ENCODE data around the gene KIAA1614. TPM values are rescaled to one million over a fixed set of nuclear protein-coding genes. Genes with fewer than 3 reads are reported as not detected.

Gene KIAA1614
- total RNA-seq, 2 experiments from 2014 or later: 0.06 to 0.80 TPM

DNA sequence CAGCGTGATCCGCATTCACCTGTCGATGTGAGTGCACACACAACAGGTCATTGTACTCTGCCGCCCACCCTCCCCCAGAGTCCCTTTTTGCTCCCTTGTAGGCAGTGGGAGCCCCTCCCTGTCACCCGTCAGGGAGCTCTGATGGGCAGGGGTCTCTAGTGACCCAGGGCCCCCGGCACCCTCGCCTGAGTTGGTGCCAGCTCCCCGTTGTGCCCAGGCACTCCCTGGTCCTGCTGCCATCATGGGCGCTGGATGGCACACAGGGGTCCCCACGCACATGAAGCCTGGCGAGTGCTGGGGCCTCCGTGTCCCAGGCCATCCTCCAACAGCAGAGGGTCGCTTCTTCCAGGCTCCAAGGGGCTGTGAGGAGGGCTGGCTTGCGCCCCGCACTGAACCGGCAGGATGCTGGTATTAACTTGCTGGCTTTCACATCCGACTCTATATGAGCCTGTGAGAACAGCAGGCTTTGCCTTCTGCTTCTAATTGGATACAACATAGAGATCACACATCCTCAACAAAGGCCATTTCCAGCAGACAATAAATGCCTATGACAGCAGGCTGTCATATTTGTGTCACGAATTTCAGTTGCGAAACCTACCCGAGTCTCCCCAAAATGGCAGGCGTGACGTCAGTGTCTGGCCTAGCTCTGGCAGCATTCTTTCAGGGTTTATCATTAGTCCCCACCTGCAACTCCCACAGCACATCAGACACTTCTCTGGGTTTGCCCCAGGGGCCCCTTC is 35.4 kb downstream of the KIAA1614 start:
- Histone ChIP-seq H3K27ac (ENCODE audit: low read depth, low read length, poor library complexity, severe bottlenecking) (no peak overlapping the region), H3K36me3 (ENCODE audit: insufficient read depth, low read length) (no peaks in the 10 kb centered on the region), H3K4me2 (ENCODE audit: low read length) (no peak overlapping the region), H2AFZ (ENCODE audit: low read length) (no peak overlapping the region), H3K79me2 (ENCODE audit: insufficient read depth, low read depth, low read length) (no peaks in the 10 kb centered on the region), H3K4me3 (ENCODE audit: low read depth, low read length, poor library complexity, severe bottlenecking) (no peak overlapping the region), H3K9me3 (ENCODE audit: low read length) (no peaks in the 10 kb centered on the region), H4K20me1 (ENCODE audit: insufficient read depth, low read length) (no peaks in the 10 kb centered on the region), H3K4me1 (ENCODE audit: insufficient read depth, low read length, poor library complexity, severe bottlenecking) (no peaks in the 10 kb centered on the region), H3K9me2 (ENCODE audit: insufficient read depth, low read length) (no peaks in the 10 kb centered on the region)
- POLR2A ChIA-PET: no interaction called here
- no peak for TF ChIP-seq EZH2phosphoT487 (IDR thresholded peaks at IDR 0.05; ENCODE audit: borderline replicate concordance, low read depth, low read length)
- TF ChIP-seq, protein P1, sequence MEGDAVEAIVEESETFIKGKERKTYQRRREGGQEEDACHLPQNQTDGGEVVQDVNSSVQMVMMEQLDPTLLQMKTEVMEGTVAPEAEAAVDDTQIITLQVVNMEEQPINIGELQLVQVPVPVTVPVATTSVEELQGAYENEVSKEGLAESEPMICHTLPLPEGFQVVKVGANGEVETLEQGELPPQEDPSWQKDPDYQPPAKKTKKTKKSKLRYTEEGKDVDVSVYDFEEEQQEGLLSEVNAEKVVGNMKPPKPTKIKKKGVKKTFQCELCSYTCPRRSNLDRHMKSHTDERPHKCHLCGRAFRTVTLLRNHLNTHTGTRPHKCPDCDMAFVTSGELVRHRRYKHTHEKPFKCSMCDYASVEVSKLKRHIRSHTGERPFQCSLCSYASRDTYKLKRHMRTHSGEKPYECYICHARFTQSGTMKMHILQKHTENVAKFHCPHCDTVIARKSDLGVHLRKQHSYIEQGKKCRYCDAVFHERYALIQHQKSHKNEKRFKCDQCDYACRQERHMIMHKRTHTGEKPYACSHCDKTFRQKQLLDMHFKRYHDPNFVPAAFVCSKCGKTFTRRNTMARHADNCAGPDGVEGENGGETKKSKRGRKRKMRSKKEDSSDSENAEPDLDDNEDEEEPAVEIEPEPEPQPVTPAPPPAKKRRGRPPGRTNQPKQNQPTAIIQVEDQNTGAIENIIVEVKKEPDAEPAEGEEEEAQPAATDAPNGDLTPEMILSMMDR (conservative IDR thresholded peaks at IDR 0.05; ENCODE audit: low read length): no peak
- CTCF ChIA-PET (ENCODE audit: unreplicated experiment): interaction anchor here (0.6 kb wide), 2 partner anchors 44 to 74 kb away, joined by 5 to 16 read pairs; no protein-coding TSS in a partner anchor
- DNase-seq (ENCODE audit: low spot score): no peak
- intact Hi-C loops (cut with micrococcal nuclease; ENCODE audit: unreplicated experiment): no loop called here
- BruUV-seq (replicated peaks): no TSS peak

DNA sequence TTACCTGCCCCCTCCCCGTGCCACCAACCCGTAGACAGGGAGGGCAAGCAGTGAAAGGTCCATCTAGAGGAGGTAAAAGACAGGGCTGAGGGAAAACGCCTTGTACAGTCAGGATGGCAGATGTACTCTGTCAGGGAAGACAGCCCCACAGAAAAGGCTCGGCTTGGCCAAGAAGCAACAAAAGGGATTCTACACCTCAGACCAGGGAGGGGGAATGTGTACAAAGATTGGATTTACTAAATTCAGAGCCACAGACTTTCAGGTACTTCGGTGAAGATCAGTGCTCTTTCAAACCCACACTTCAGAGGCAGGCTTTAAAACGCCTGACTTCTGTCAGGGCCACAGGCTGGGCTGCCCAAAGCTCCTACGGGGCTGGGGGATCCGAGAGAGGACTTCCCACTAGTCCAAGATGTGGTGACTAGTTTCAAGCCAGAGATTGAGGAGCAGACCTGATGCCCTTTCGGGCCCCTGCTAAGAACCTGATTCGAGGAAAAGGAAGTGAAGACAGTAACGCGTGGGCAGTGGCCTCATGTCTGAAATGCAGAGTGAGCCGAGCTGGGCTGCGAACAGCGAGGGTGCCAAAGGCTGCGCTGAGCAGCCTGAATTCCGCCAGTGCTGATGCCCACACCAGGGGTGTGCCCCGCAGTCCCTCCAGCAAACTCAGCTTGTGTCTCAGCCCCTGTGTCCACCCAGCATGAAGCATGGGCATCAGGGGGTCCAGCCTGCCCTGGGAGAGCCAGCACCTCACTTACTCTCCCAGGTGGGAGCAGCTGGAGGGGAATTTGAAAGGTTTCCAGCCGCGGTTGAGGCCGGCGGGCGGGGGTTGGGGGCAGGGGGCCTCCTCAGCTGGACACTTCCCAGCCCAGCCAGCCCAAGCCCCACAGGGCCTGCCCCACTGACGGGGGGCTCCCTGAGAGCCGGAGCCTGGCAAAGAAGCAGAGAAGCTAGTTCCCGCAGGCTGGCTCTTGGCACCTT is 36.2 kb downstream of the KIAA1614 start:
- ChIA-PET CTCF (ENCODE audit: unreplicated experiment) (no interaction called here), POLR2A (no interaction called here)
- intact Hi-C loops (cut with micrococcal nuclease; ENCODE audit: unreplicated experiment): no loop called here
- no peak for DNase-seq (ENCODE audit: low spot score)
- Histone ChIP-seq H3K36me3 (ENCODE audit: insufficient read depth, low read length) (no peaks in the 10 kb centered on the region), H3K27ac (ENCODE audit: low read depth, low read length, poor library complexity, severe bottlenecking) (no peak overlapping the region), H3K4me3 (ENCODE audit: low read depth, low read length, poor library complexity, severe bottlenecking) (no peak overlapping the region), H3K4me1 (ENCODE audit: insufficient read depth, low read length, poor library complexity, severe bottlenecking) (no peaks in the 10 kb centered on the region), H3K9me3 (ENCODE audit: low read length) (no peaks in the 10 kb centered on the region), H3K79me2 (ENCODE audit: insufficient read depth, low read depth, low read length) (no peaks in the 10 kb centered on the region), H4K20me1 (ENCODE audit: insufficient read depth, low read length) (no peaks in the 10 kb centered on the region), H3K9me2 (ENCODE audit: insufficient read depth, low read length) (no peaks in the 10 kb centered on the region), H2AFZ (ENCODE audit: low read length) (no peak overlapping the region), H3K4me2 (ENCODE audit: low read length) (no peak overlapping the region)
- TF ChIP-seq EZH2phosphoT487 (IDR thresholded peaks at IDR 0.05; ENCODE audit: borderline replicate concordance, low read depth, low read length): no peak
- TF ChIP-seq, protein P1 (conservative IDR thresholded peaks at IDR 0.05; ENCODE audit: low read length): no peak
- no TSS peak for BruUV-seq (replicated peaks)
